NCI-H510A (cell line): ENCODE data around the gene BLMH.
"Not testable (repeated sequence)": the region's sequence is repeated elsewhere in the genome, so short reads cannot be mapped to it uniquely, and the experiment has no call there.

Experiments
- DNase-seq: peaks from one replicate; lab custom pipeline; 2025; lab: John Stamatoyannopoulos, UW

Gene BLMH

GRCh38 chr17:30228011-30228410, 63.7 kb downstream of the BLMH start:
- DNase-seq = no peak

- no peak for DNase-seq
Measured at GRCh38 chr17:30226878-30227277, 64.9 kb downstream of the BLMH start.

GRCh38 chr17:30225919-30226553, 65.7 kb downstream of the BLMH start:
- no peak for DNase-seq

GRCh38 chr17:30225112-30225511, 66.6 kb downstream of the BLMH start:
- DNase-seq = no peak

GRCh38 chr17:30224419-30224960, 67.3 kb downstream of the BLMH start:
- DNase-seq = no peak

- DNase-seq = no peak
Measured at GRCh38 chr17:30222721-30223175, 69.0 kb downstream of the BLMH start.

GRCh38 chr17:30222251-30222650, 69.5 kb downstream of the BLMH start:
- DNase-seq = no peak

GRCh38 chr17:30221346-30221745, 70.4 kb downstream of the BLMH start:
- no peak for DNase-seq

- no peak for DNase-seq
Measured at GRCh38 chr17:30220414-30220813, 71.3 kb downstream of the BLMH start.

GRCh38 chr17:30219833-30220232, 71.9 kb downstream of the BLMH start:
- no peak for DNase-seq

- DNase-seq = no peak
Measured at GRCh38 chr17:30219315-30219714, 72.4 kb downstream of the BLMH start.

- no peak for DNase-seq
Measured at GRCh38 chr17:30218799-30219198, 72.9 kb downstream of the BLMH start.

- DNase-seq = no peak
Measured at GRCh38 chr17:30217746-30218245, 73.9 kb downstream of the BLMH start.

GRCh38 chr17:30217054-30217453, 74.7 kb downstream of the BLMH start:
- DNase-seq = no peak

- DNase-seq = no peak
Measured at GRCh38 chr17:30212750-30213149, 79.0 kb downstream of the BLMH start.

GRCh38 chr17:30211371-30211770, 80.4 kb downstream of the BLMH start:
- no peak for DNase-seq

- DNase-seq = no peak
Measured at GRCh38 chr17:30210901-30211300, 80.8 kb downstream of the BLMH start.

GRCh38 chr17:30210366-30210765, 81.4 kb downstream of the BLMH start:
- DNase-seq = no peak

GRCh38 chr17:30209930-30210329, 81.8 kb downstream of the BLMH start:
- no peak for DNase-seq

GRCh38 chr17:30208214-30208613, 83.5 kb downstream of the BLMH start:
- no peak for DNase-seq

GRCh38 chr17:30207655-30208054, 84.1 kb downstream of the BLMH start:
- no peak for DNase-seq

GRCh38 chr17:30203471-30203981, 88.2 kb downstream of the BLMH start:
- DNase-seq = no peak

GRCh38 chr17:30200656-30201055, 91.1 kb downstream of the BLMH start:
- not testable (repeated sequence) for DNase-seq

- no peak for DNase-seq
Measured at GRCh38 chr17:30200106-30200505, 91.6 kb downstream of the BLMH start.
